HCT116 (cell line): ENCODE data around the gene AVL9. TPM values are rescaled to one million over a fixed set of nuclear protein-coding genes. Genes with fewer than 3 reads are reported as not detected.

Experiments
- ATAC-seq: fragments of 200-7000 bp; cut with Tn5 transposase; 2 replicates; pipeline ENCODE4 v1.9.1; 2020; ENCODE audit warnings: mild to moderate bottlenecking, moderate library complexity
- BruUV-seq: library from RNA; stranded (reverse); fragments of 400-500 nt; replicated peaks from 2 replicates; lab custom pipeline; 2021; lab: Mats Ljungman, UMichigan
- CTCF ChIA-PET: fragments of 300-600 bp; sonication (Branson Sonifier 250); formaldehyde crosslinking; loops from one replicate; lab custom pipeline; 2021; ENCODE audit warnings: antibody characterized with exemption; lab: Charles Lee
- POLR2A ChIA-PET: fragments of 300-600, 350-600 bp; sonication (Branson Sonifier 250); formaldehyde crosslinking; loops from one replicate; lab custom pipeline; 2021; ENCODE audit warnings: antibody characterized with exemption; lab: Charles Lee
- RAD21 ChIA-PET, 2 experiments: fragments of 300-600 bp; sonication (Branson Sonifier 250); formaldehyde crosslinking; loops; one replicate each; lab custom pipeline; 2023; ENCODE audit warnings: low total read pairs in 2 of 2; ENCODE audit not compliant: uncharacterized antibody in 2 of 2, unreplicated experiment in 2 of 2, low non-redundant PET in 1 of 2; lab: Charles Lee
- DNase-seq: peaks from one replicate; pipeline ENCODE4 v3.0.0-alpha.2; 2010; ENCODE audit warnings: low read depth, low spot score
- H2AFZ ChIP-seq: fragments of 200-600 bp; shearing (Covaris generic), sonication (generic); 2 replicates; pipeline ENCODE4 v1.6.1; 2017; ENCODE audit warnings: low read depth, mixed run types, mixed read lengths, antibody characterized with exemption, low read length; ENCODE audit not compliant: poor library complexity, severe bottlenecking
- H3K27ac ChIP-seq: 2 replicates; pipeline ENCODE4 v1.5.1; 2012; ENCODE audit warnings: low read depth, low read length
- H3K27me3 ChIP-seq: fragments of 200-600 bp; sonication (generic); 2 replicates; pipeline ENCODE4 v1.6.1; 2016; ENCODE audit warnings: mixed run types, low read length, mixed read lengths; ENCODE audit not compliant: insufficient read depth
- H3K36me3 ChIP-seq, 2 experiments: fragments of 200-500 bp in 1 of 2; fragments of 200-600 bp in 1 of 2; sonication (Bioruptor generic) in 1 of 2; sonication (generic) in 1 of 2; 2 replicates each; pipeline versions ENCODE4 v1.5.1 to v1.6.1; 2014 to 2016; ENCODE audit warnings: low read length in 2 of 2, inconsistent platforms in 1 of 2, mixed read lengths in 1 of 2, mixed run types in 1 of 2; ENCODE audit not compliant: insufficient read depth in 2 of 2, control insufficient read depth in 1 of 2
- H3K4me1 ChIP-seq, 2 experiments: fragments of 200-600 bp in 1 of 2; sonication (generic) in 1 of 2; 2 replicates each; pipeline versions ENCODE4 v1.5.1 to v1.6.1; 2012 to 2017; ENCODE audit warnings: low read length in 2 of 2, inconsistent platforms in 1 of 2, mild to moderate bottlenecking in 1 of 2, mixed read lengths in 1 of 2, mixed run types in 1 of 2, moderate library complexity in 1 of 2; ENCODE audit not compliant: insufficient read depth in 2 of 2, control insufficient read depth in 1 of 2
- H3K4me2 ChIP-seq: fragments of 200-600 bp; sonication (generic); 2 replicates; pipeline ENCODE4 v1.6.1; 2017; ENCODE audit warnings: mixed run types, low read length, mixed read lengths
- H3K4me3 ChIP-seq, 2 experiments: fragments of 200-600 bp in 1 of 2; sonication (generic) in 1 of 2; replicated peaks in 1 of 2; 2 replicates each; pipeline ENCODE4 v1.5.1; 2011 to 2016; ENCODE audit warnings: low read length in 2 of 2, control low read depth in 1 of 2, low read depth in 1 of 2, mild to moderate bottlenecking in 1 of 2, mixed read lengths in 1 of 2, mixed run types in 1 of 2
- H3K79me2 ChIP-seq: fragments of 200-600 bp; sonication (generic); 2 replicates; pipeline ENCODE4 v1.6.1; 2017; ENCODE audit warnings: mild to moderate bottlenecking, mixed run types, low read length, moderate library complexity, mixed read lengths; ENCODE audit not compliant: insufficient read depth
- H3K9ac ChIP-seq: fragments of 200-600 bp; sonication (generic); 2 replicates; pipeline ENCODE4 v1.6.1; 2016; ENCODE audit warnings: low read length, mixed read lengths
- H3K9me2 ChIP-seq: fragments of 200-600 bp; sonication (generic), shearing (Covaris generic); 2 replicates; pipeline ENCODE4 v1.6.1; 2017; ENCODE audit warnings: mixed run types, mild to moderate bottlenecking, moderate library complexity; ENCODE audit not compliant: insufficient read depth
- H3K9me3 ChIP-seq, 2 experiments: fragments of 200-500 bp in 1 of 2; fragments of 200-600 bp in 1 of 2; sonication (Bioruptor generic) in 1 of 2; sonication (generic) in 1 of 2; 2 replicates each; pipeline ENCODE4 v1.6.1; 2014 to 2017; ENCODE audit warnings: low read length in 2 of 2, mixed read lengths in 2 of 2, inconsistent platforms in 1 of 2, low read depth in 1 of 2, mild to moderate bottlenecking in 1 of 2, mixed run types in 1 of 2, moderate library complexity in 1 of 2; ENCODE audit not compliant: control insufficient read depth in 1 of 2, insufficient read depth in 1 of 2
- H4K20me1 ChIP-seq: fragments of 200-600 bp; sonication (generic), shearing (Covaris generic); 2 replicates; pipeline ENCODE4 v1.6.1; 2017; ENCODE audit warnings: mixed run types, mild to moderate bottlenecking, moderate library complexity; ENCODE audit not compliant: insufficient read depth
- EZH2 ChIP-seq: fragments of 200-600 bp; sonication (generic); IDR thresholded peaks from 2 replicates; pipeline ENCODE4 v1.6.1; 2017; ENCODE audit warnings: antibody characterized with exemption, mixed run types
- POLR2A ChIP-seq: IDR thresholded peaks from 2 replicates; pipeline ENCODE4 v1.7.0; 2011; ENCODE audit warnings: borderline replicate concordance; ENCODE audit not compliant: insufficient read depth, insufficient read length; ENCODE audit errors: extremely low read depth
- POLR2AphosphoS5 ChIP-seq: IDR thresholded peaks from 2 replicates; pipeline ENCODE4 v1.6.1; 2011; ENCODE audit warnings: mild to moderate bottlenecking, low read depth, low read length, moderate library complexity
- RAD21 ChIP-seq: IDR thresholded peaks from 2 replicates; pipeline ENCODE4 v1.6.1; 2012; ENCODE audit warnings: low read depth, mild to moderate bottlenecking
- REST ChIP-seq: IDR thresholded peaks from 2 replicates; pipeline ENCODE4 v1.6.1; 2012; ENCODE audit warnings: low read depth
- TCF7L2 ChIP-seq: IDR thresholded peaks from 2 replicates; pipeline ENCODE4 v1.7.0; 2011; ENCODE audit warnings: borderline replicate concordance, inconsistent platforms; ENCODE audit not compliant: insufficient read depth, insufficient read length; ENCODE audit errors: extremely low read depth
- ZFX ChIP-seq: fragments of 450-650 bp; IDR thresholded peaks from 2 replicates; pipeline ENCODE4 v1.6.1; 2017
- ZNF274 ChIP-seq: fragments of 200-500 bp; sonication (Bioruptor generic); IDR thresholded peaks from 2 replicates; pipeline ENCODE4 v1.6.1; 2014; ENCODE audit warnings: mild to moderate bottlenecking, low read depth, low read length, inconsistent platforms
- intact Hi-C: fragments of 100-400 bp; cut with micrococcal nuclease; formaldehyde crosslinking; loops from 2 replicates; pipeline ENCODE4 v1.10.0; 2022
- total RNA-seq: library from RNA; stranded (reverse); gene quantifications from one replicate; pipeline ENCODE4 v1.2.1, GENCODE V29; 2021; ENCODE audit not compliant: unreplicated experiment
- TF ChIP-seq, protein P1 (sequence below): IDR thresholded peaks from 2 replicates; pipeline ENCODE4 v1.6.1; 2012

The AVL9 gene
- total RNA-seq, 1 experiment from 2014 or later, result 89.0 TPM

GRCh38 chr7:32588657-32589056 lies 93.4 kb downstream of the AVL9 start:
- Histone ChIP-seq H2AFZ (no peak overlapping the region), H3K9me3 (no peaks in the 10 kb centered on the region), H3K27me3 (no peaks in the 10 kb centered on the region), H3K9me2 (no peaks in the 10 kb centered on the region), H3K79me2 (no peaks in the 10 kb centered on the region), H3K4me2 (no peak overlapping the region), H3K27ac (no peak overlapping the region), H3K9ac (no peak overlapping the region), H4K20me1 (no peaks in the 10 kb centered on the region), H3K4me1 (no peaks in the 10 kb centered on the region; a peak in 1 of 4 replicates), H3K36me3 (peaks cover 11 to 17% of the 10 kb centered on the region in 2 experiments), H3K4me3 (no peak overlapping the region)
- no TSS peak for BruUV-seq
- ATAC-seq, result peak; percentile 38
- TF ChIP-seq TCF7L2 (no peak), REST (no peak), ZFX (no peak), POLR2A (no peak), ZNF274 (no peak), POLR2AphosphoS5 (no peak), EZH2 (no peak), RAD21 (no peak)
- TF ChIP-seq, protein P1, sequence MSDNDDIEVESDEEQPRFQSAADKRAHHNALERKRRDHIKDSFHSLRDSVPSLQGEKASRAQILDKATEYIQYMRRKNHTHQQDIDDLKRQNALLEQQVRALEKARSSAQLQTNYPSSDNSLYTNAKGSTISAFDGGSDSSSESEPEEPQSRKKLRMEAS, result no peak
- intact Hi-C loops, result no loop called here
- ChIA-PET CTCF (no interaction called here), RAD21 (no interaction called here), POLR2A (no interaction called here)
- no peak for DNase-seq
